GM12891 (cell line): ENCODE results near the gene FN3K.

Source experiments
- PAX5 ChIP-seq: IDR thresholded peaks from 2 replicates; pipeline ENCODE4 v1.6.1; 2011; ENCODE audit warnings: low read length, moderate library complexity, mild to moderate bottlenecking; ENCODE audit not compliant: insufficient read depth, severe bottlenecking
- POLR2A ChIP-seq: IDR thresholded peaks from 2 replicates; pipeline ENCODE4 v1.6.1; 2011; ENCODE audit warnings: low read depth, low read length, control low read depth
- POLR2AphosphoS5 ChIP-seq: IDR thresholded peaks from 2 replicates; pipeline ENCODE4 v1.6.1; 2011; ENCODE audit warnings: low read depth, low read length, control low read depth
- POU2F2 ChIP-seq: IDR thresholded peaks from 2 replicates; pipeline ENCODE4 v1.6.1; 2011; ENCODE audit warnings: low read depth, mild to moderate bottlenecking, control low read depth, low read length, moderate library complexity
- SPI1 ChIP-seq: IDR thresholded peaks from 2 replicates; pipeline ENCODE4 v1.6.1; 2011; ENCODE audit warnings: low read depth, low read length, control low read depth
- TAF1 ChIP-seq: IDR thresholded peaks from 2 replicates; pipeline ENCODE4 v1.6.1; 2011; ENCODE audit warnings: low read depth, low read length, control low read depth

GRCh38 chr17:82787081-82787848, 51.9 kb downstream of the FN3K start:
- TF ChIP-seq TAF1 (no peak), POLR2A (no peak), POLR2AphosphoS5 (no peak), SPI1 (no peak), POU2F2 (no peak), PAX5 (no peak)
